ENCODE data around the gene THRA.

GRCh38 chr17:40104594-40105486, 42.1 kb downstream of the THRA start:
- no peak for TF ChIP-seq CTCF (conservative IDR thresholded peaks at IDR 0.05; ENCODE audit: low read depth, low read length)
- TF ChIP-seq EZH2 (IDR thresholded peaks at IDR 0.05; ENCODE audit: borderline replicate concordance, low read depth, low read length, poor library complexity, severe bottlenecking), result no peak
